ENCODE measurements around the gene DDX31. TPM values are rescaled to one million over a fixed set of nuclear protein-coding genes. Genes with fewer than 3 reads are reported as not detected.

DDX31 gene
- total RNA-seq, 1 donor, result 11.6 TPM

DNA sequence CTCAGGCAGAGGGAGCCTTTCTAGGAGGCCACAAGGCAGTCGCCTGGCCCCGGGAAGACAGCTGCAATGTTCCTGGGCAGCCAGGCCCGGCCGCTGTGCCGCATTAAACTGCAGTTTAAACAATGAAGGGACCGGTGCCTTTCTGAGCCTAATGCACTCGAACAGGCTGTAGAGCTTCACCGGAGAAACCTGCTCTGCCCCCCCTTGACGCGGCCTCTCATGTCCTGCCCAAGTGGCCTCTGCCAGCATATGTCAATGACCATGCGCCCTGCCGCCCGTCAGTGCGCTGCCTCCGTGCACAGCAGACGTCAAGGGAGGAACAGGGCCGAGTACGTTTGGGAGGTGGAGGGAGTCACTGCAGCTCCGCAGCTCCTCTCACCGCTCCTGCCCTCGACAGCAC is 125.8 kb downstream of the DDX31 start:
- TF ChIP-seq, protein P1, sequence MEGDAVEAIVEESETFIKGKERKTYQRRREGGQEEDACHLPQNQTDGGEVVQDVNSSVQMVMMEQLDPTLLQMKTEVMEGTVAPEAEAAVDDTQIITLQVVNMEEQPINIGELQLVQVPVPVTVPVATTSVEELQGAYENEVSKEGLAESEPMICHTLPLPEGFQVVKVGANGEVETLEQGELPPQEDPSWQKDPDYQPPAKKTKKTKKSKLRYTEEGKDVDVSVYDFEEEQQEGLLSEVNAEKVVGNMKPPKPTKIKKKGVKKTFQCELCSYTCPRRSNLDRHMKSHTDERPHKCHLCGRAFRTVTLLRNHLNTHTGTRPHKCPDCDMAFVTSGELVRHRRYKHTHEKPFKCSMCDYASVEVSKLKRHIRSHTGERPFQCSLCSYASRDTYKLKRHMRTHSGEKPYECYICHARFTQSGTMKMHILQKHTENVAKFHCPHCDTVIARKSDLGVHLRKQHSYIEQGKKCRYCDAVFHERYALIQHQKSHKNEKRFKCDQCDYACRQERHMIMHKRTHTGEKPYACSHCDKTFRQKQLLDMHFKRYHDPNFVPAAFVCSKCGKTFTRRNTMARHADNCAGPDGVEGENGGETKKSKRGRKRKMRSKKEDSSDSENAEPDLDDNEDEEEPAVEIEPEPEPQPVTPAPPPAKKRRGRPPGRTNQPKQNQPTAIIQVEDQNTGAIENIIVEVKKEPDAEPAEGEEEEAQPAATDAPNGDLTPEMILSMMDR (IDR thresholded peaks at IDR 0.05; ENCODE audit: extremely low read depth, low read depth, low read length), result no peak

DNA sequence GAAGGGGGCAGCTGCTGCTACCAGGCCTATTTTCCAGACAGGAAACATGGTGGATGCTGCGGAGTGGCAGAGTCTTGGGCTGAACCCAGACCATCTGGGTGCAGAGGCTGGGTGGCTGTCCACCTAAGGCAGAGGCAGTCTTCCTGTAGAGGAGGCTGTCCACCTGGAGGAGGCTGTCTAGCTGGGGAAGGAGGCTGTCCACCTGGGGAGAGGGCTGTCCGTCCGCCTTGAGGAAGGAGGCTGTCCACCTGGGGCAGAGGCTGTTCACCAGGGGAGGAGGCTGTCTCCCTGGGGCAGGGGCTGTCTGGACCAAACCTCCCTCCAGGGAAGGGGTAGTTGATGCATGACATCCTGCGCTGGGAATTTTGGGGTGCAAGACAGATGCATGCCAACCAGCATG is 126.5 kb downstream of the DDX31 start:
- H3K36me3 ChIP-seq (ENCODE audit: insufficient read depth, low read length), result no peaks in the 10 kb centered on the region
- TF ChIP-seq, protein P1 (IDR thresholded peaks at IDR 0.05; ENCODE audit: extremely low read depth, low read depth, low read length), result no peak
- H3K27me3 ChIP-seq (ENCODE audit: insufficient read depth, low read length), result peaks cover 14% of the 10 kb centered on the region
- no peak for DNase-seq (ENCODE audit: insufficient read length, low spot score, missing footprints)
- no peak overlapping the region for H3K4me2 ChIP-seq (ENCODE audit: insufficient read depth, low read length)
- H3K9me3 ChIP-seq (ENCODE audit: low read depth, low read length), result no peaks in the 10 kb centered on the region
- H3K4me1 ChIP-seq (ENCODE audit: insufficient read depth, low read length), result no peaks in the 10 kb centered on the region
- H3K4me3 ChIP-seq (ENCODE audit: insufficient read depth, low read length), result no peak overlapping the region
- no peak overlapping the region for H2AFZ ChIP-seq (ENCODE audit: low read length)
- no peak overlapping the region for H3K27ac ChIP-seq (ENCODE audit: low read depth, low read length)
- no peaks in the 10 kb centered on the region for H4K20me1 ChIP-seq (ENCODE audit: insufficient read depth, low read length)
- H3K79me2 ChIP-seq (ENCODE audit: insufficient read depth, low read length), result no peaks in the 10 kb centered on the region

More for the DNA sequence above, 125.8 kb downstream of the DDX31 start:
- Histone ChIP-seq H3K4me2 (ENCODE audit: insufficient read depth, low read length) (no peak overlapping the region), H2AFZ (ENCODE audit: low read length) (no peak overlapping the region), H3K27me3 (ENCODE audit: insufficient read depth, low read length) (peaks cover 13% of the 10 kb centered on the region), H3K4me1 (ENCODE audit: insufficient read depth, low read length) (no peaks in the 10 kb centered on the region), H3K27ac (ENCODE audit: low read depth, low read length) (no peak overlapping the region), H3K9me3 (ENCODE audit: low read depth, low read length) (no peaks in the 10 kb centered on the region), H4K20me1 (ENCODE audit: insufficient read depth, low read length) (no peaks in the 10 kb centered on the region), H3K79me2 (ENCODE audit: insufficient read depth, low read length) (no peaks in the 10 kb centered on the region), H3K4me3 (ENCODE audit: insufficient read depth, low read length) (no peak overlapping the region), H3K36me3 (ENCODE audit: insufficient read depth, low read length) (no peaks in the 10 kb centered on the region)
- DNase-seq (ENCODE audit: insufficient read length, low spot score, missing footprints), result no peak

Other genes starting within 250 kb of the DDX31 start
- not detected in 2 replicates for gene BARHL1, start 87.4 kb downstream of the DDX31 start, total RNA-seq
- 18.0 and 21.7 TPM in 2 replicates for gene GTF3C4, start 481 bp upstream of the DDX31 start, total RNA-seq
- gene AK8, start 208.3 kb upstream of the DDX31 start, total RNA-seq, result 0.59 and 1.1 TPM in 2 replicates
- gene SPACA9, start 208.9 kb upstream of the DDX31 start, total RNA-seq, result 3.6 and 4.4 TPM in 2 replicates